Measurements from ENCODE around the gene DDX55.

- TF ChIP-seq CTCF (IDR thresholded peaks at IDR 0.05) (no peak), EZH2 (IDR thresholded peaks at IDR 0.05) (no peak)
These were observed 58.3 kb downstream of the DDX55 start for GRCh38 chr12:123659996-123660727.

Data from neural progenitor cell (in vitro differentiated cells).